Raji (cell line): Measurements from ENCODE around the gene NIPAL4.

Experiments
- POLR2A ChIP-seq: IDR thresholded peaks from 2 replicates; pipeline ENCODE4 v1.6.1; 2011; ENCODE audit warnings: low read depth, low read length, control low read depth; ENCODE audit not compliant: insufficient read depth

The NIPAL4 gene

DNA sequence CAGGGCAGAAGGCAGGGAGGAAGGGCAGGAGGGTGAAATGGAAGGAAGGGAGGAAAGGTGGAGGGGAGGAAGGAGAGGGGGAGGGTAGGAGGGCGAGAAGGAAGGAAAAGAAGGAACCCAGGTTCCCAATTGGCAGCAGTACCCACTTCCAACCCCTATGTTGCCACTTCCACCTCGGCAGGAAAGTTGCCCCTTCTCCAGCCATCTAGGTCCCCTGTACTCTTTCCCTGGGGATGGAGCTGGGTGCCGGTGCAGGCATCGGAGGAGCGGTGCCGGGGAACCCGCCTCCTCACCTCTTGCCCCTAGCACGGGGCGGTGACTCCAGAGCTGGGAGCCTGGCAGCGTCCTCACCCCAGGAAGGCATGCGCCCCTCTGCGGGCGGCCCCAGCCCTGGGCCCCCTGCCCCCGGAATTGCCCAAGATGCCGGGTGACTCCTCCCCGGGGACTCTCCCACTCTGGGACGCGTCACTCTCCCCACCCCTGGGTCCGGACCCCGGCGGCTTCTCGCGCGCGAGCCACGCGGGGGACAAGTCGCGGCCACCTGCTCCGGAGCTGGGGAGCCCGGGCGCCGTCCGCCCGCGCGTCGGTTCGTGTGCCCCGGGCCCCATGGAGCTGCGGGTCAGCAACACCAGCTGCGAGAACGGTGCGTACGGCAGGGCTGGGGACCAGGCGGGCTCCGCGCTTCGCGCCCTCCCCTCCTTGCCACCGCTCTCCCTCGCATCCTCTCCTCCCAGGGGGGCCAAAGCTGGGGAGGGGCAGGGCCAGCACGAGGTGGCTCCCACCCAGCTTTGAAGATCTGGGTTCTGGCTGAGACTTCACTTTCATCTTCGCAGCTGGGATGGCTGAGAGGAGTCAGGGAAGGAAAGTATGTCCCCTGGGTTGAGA lies at the start of gene NIPAL4:
NIPAL4 (plus strand) TSS at position 499 of the 885 bp plus-strand sequence; CDS start at position 607, 108 bp downstream.
- no peak for TF ChIP-seq POLR2A

DNA sequence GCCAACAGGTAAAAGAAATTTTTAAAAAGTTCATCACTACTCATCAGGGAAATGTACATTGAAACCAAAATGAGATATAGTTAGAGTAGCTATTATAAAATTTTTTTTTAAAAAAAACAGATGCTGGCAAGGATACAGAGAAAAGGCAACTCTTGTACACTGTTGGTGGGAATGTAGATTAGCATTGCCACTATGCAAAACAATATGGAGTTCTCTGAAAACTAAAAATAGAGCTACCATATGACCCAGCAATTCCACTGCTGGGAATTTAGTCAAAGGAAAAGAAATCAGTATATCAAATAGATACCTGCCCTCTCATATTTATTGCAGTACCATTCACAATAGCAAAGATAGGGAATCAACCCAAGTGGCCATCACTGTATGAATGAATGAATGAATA lies 44.2 kb upstream of the NIPAL4 start:
- TF ChIP-seq POLR2A = no peak

DNA sequence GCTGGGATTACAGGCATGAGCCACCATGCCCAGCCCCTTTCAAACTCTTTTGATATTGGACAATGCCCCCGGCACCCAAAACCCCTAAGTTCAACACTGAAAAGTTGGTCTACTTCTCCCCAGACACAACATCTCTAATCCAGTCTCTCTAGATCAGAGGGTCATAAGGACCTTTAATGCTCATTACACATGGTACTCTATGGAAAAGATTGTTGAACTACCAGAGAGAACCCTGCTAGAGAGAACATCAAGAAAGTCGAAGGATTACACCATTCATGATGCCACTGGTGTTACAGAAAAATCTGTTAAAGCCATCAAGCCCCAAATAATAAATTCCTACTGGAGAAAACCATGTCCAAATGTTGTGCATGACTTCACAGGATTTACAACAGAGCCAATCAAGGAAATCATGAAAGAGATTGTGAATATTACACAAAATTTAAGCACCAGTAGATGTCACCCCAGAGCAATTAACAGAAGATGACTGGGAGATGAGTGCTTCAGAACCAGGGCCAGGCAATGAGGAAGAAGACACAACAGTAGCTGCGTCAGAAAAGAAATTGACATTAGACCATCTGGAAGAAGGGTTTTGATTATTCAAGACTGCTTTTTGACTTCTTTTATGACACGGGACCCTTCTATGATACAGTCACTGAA lies 28.3 kb upstream of the NIPAL4 start:
- TF ChIP-seq POLR2A = no peak

DNA sequence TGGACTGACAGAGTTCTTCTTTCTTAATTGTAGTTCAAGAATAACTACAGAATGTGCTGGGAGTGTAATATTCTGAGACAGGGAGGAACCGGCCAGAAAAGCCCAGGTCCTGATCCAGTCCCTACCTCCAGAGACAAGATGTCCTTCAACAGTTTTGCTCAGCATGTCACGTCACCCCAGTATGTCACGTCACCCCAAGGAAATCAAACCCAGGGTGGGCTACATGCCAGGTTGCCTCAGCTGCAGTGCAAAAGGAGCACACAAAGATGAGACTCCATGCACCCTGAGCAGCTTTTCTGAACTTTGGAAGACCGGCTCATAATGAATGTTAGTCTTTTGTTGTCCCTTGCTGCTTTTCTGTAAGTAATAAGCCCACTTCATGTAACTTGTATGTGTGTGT lies 25.9 kb upstream of the NIPAL4 start:
- TF ChIP-seq POLR2A = no peak

DNA sequence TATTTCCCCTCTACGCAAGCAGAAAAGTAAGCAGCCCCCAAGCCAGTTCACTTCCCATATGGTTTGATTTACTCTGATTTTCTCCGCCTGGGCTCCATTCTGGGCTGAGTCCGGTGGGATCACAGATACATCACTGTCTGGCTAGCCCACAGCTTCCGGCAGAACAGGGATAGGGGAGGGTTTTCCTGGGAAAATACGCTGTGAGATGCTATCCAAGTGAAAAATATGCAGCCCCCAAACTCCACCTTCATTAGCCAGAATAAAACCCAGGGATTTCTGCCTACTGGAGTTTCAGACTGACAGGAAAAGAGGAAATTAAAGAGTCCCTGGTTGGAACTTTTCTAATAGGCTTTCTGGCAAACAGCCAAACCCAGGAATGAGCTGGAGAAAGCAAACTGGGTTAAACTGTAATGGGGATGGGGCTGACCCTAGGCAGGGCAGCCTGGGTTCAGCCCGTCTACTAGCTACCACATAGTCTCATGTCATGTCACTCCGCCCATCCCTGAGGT lies 16.9 kb upstream of the NIPAL4 start:
- no peak for TF ChIP-seq POLR2A

DNA sequence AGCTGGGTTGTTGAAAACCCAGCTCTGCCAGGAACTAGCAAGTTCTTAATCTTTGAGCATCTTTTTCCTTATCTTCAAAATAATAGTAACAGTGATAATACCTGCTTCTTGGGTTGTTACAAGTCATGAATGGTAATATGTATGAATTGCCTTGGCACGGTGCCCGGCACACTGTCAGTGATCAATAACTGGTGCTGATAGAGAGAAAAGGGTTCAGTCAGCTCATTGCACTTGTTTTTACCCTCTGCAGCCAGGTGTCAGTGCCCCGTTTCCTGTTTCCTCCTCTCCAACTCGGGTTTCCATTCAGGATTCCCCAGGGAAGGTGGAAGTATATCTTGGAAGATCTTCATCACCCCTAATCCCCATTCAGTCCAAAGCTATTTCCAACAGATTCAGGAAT lies 15.8 kb upstream of the NIPAL4 start:
- TF ChIP-seq POLR2A = no peak

GRCh38 chr5:157445745-157446411 lies 14.1 kb upstream of the NIPAL4 start:
- no peak for TF ChIP-seq POLR2A

DNA sequence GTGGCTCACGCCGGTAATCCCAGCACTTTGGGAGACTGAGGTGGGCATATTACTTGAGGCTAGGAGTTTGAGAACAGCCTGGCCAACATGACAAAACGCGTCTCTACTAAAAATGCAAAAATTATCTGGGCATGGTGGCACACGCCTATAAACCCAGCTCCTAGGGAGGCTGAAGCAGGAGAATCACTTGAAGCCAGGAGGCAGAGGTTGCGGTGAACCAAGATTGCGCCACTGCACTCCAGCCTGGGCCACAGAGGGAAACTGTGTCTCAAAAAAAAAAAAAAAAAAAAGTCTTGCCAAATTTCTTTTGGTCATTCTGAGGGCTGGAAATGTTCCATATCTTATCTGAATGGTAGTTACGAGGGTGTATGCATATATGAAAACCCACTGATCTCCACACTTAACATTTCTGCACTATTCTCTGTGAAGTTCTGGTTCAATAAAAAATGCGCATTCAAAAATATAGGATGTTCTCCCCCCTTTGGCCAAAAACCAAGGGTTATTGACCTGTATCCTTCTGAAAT lies 13.5 kb upstream of the NIPAL4 start:
- no peak for TF ChIP-seq POLR2A

- TF ChIP-seq POLR2A = no peak
These were observed 12.8 kb upstream of the NIPAL4 start for GRCh38 chr5:157447201-157447637.

DNA sequence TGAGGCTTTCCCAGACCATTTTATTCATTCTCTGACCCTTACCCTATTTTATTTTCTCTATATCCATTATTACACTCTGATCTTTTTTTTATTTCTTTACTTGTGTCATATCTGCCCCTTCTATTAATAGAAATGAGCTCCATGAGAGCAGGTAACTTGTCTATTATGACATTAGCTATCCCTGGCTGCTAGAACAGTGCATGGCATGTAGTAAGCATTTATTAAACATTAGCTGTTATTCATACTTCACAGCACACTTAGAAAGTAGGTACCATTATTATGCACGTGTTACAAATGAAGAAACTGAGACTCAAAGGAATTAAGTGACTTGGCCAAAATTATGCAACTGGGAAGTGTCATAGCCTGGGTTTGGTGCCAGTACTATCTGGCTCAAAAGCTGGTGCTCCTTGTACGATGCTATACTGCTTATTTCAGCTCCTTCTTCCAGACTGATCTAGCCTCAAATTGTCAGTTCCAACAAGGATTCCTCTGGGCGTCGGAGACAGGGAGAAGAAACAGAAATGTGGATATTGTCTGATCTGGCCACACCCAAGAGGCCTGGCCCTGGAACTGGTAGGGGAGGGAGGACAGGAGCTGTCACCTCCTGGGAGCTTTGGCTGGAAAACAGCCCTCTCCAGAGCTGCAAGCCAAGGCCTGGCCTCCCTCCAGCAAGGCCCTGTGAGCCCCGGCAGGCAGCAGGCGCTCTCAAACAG lies 10.8 kb upstream of the NIPAL4 start:
- no peak for TF ChIP-seq POLR2A

GRCh38 chr5:157450024-157450423 lies 10.0 kb upstream of the NIPAL4 start:
- TF ChIP-seq POLR2A = no peak

GRCh38 chr5:157451806-157452205 lies 8.2 kb upstream of the NIPAL4 start:
- no peak for TF ChIP-seq POLR2A

DNA sequence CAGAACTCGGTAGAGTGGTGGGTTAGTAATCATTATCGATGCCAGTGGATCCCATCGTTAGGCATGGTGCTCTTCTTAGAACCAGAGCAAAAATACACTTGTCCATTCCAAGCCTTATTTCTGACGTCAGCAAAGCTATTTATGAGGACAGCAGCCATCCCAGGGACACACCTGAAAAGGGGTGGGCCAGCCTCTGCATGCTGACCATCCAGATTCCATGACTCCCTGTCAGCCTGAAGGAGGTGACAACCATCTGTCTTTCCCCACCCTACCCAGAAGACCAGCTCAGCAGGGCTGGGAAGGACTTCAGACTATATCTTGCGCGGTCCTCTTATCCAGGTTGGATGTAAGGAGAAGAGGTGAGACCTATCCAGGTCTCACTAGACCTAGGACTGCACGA lies 5.7 kb upstream of the NIPAL4 start:
- TF ChIP-seq POLR2A = no peak

- no peak for TF ChIP-seq POLR2A
These were observed 5.0 kb upstream of the NIPAL4 start for GRCh38 chr5:157455057-157455456.

DNA sequence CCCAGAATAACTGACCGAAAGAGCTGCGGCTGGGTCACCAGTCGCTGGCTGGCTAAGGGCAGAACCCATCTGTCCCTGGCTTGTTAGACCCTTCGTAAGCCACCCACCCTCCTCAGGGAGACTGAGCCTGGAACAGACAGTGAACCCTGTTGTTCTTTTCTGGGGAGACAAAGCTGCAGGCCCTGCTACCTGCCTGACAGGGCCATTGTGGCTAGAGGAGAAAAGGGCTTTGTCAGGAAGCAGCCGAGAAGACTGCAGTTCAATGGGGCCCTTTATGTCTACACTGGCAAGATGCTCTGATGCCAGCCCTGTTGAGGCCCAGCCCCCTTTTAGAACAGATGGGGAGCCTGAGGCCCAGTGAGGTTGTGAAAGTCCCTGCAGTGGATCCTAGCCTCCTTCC lies 3.7 kb upstream of the NIPAL4 start:
- no peak for TF ChIP-seq POLR2A
